Thyroid gland (tissue), 4 donors: Measurements from ENCODE around the gene ZC2HC1C. TPM values are rescaled to one million over a fixed set of nuclear protein-coding genes. Genes with fewer than 3 reads are reported as not detected.

Experiments
- DNase-seq, 2 donors: peaks; one replicate each; pipeline ENCODE4 v3.0.0-alpha.2; 2019
- H3K27ac ChIP-seq, 3 donors: fragments of 200-600 bp; sonication (generic); 1 replicate in 2 of 3; 2 replicates in 1 of 3; pipeline ENCODE4 v1.5.1; 2016 to 2019; ENCODE audit warnings: mild to moderate bottlenecking in 1 of 3, moderate library complexity in 1 of 3
- H3K27me3 ChIP-seq: fragments of 200-600 bp; sonication (generic); one replicate; pipeline ENCODE4 v1.5.1; 2019
- H3K36me3 ChIP-seq, 2 donors: fragments of 200-600 bp; sonication (generic); one replicate each; pipeline ENCODE4 v1.5.1; 2016 to 2019
- H3K4me1 ChIP-seq, 2 donors: fragments of 200-600 bp; sonication (generic); one replicate each; pipeline ENCODE4 v1.5.1; 2017 to 2019
- H3K4me3 ChIP-seq, 3 donors: fragments of 200-600 bp; sonication (generic); replicated peaks in 1 of 3; 1 replicate in 2 of 3; 2 replicates in 1 of 3; pipeline ENCODE4 v1.5.1; 2016; ENCODE audit warnings: mild to moderate bottlenecking in 1 of 3
- H3K9me3 ChIP-seq: fragments of 200-600 bp; sonication (generic); one replicate; pipeline ENCODE4 v1.5.1; 2017
- CTCF ChIP-seq, 6 experiments: fragments of 200-600 bp in 3 of 6; fragments of 450-650 bp in 3 of 6; sonication (generic) in 3 of 6; IDR thresholded peaks; one replicate each; pipeline ENCODE4 v1.5.1; 2016 to 2019; ENCODE audit warnings: antibody characterized with exemption in 6 of 6, mild to moderate bottlenecking in 2 of 6, inconsistent platforms in 1 of 6, moderate library complexity in 1 of 6
- POLR2A ChIP-seq, 2 donors: fragments of 450-650 bp; IDR thresholded peaks; one replicate each; pipeline ENCODE4 v1.6.1; 2017; ENCODE audit warnings: antibody characterized with exemption in 2 of 2, mild to moderate bottlenecking in 2 of 2, moderate library complexity in 1 of 2
- WGBS, 2 donors: methylation state at CpG; one replicate each; pipeline ENCODE4 v1.1.5; 2017; 5-methylcytosine and 5-hydroxymethylcytosine counted together
- intact Hi-C: fragments of 100-400 bp; cut with DNase I; formaldehyde crosslinking; loops from one replicate; pipeline ENCODE4 v1.15.1; 2023
- total RNA-seq, 4 donors: library from RNA; depleted of rRNA; stranded (reverse); fragments of >200 nt; gene quantifications; one replicate each; pipeline ENCODE4 v1.2.3, GENCODE V29; 2016

ZC2HC1C gene
- total RNA-seq, 4 donors from 2014 or later = 8.3 to 15.8 (median 12.4) TPM

GRCh38 chr14:75042035-75042434 lies 27.4 kb upstream of the ZC2HC1C start:
- intact Hi-C loops = no loop called here
- Histone ChIP-seq H3K27me3 (no peaks in the 10 kb centered on the region), H3K4me1 (peaks cover 18 to 29% of the 10 kb centered on the region in 2 donors), H3K9me3 (no peaks in the 10 kb centered on the region), H3K4me3 (no peak overlapping the region), H3K27ac (no peak overlapping the region), H3K36me3 (peaks cover 0 to 3% of the 10 kb centered on the region in 2 donors)
- 82 to 86% methylated on average over 6 of the region's 6 CpGs for WGBS, 2 donors
- TF ChIP-seq POLR2A (IDR thresholded peaks at IDR 0.05) = no peak
- TF ChIP-seq CTCF (IDR thresholded peaks at IDR 0.05) = no peak
- no peak for DNase-seq

GRCh38 chr14:75044322-75044721 lies 25.1 kb upstream of the ZC2HC1C start:
- TF ChIP-seq POLR2A (IDR thresholded peaks at IDR 0.05) = no peak
- no peak for TF ChIP-seq CTCF (IDR thresholded peaks at IDR 0.05)
- DNase-seq = no peak
- Histone ChIP-seq H3K4me1 (peaks cover 29 to 42% of the 10 kb centered on the region in 2 donors), H3K36me3 (peaks cover 0 to 3% of the 10 kb centered on the region in 2 donors), H3K27me3 (no peaks in the 10 kb centered on the region), H3K9me3 (no peaks in the 10 kb centered on the region), H3K27ac (peak overlapping the region in 2 of 3 donors; percentile 11 to 52), H3K4me3 (no peak overlapping the region)
- intact Hi-C loops = no loop called here
- WGBS, 2 donors = 44 to 59% methylated on average over 2 of the region's 2 CpGs

GRCh38 chr14:75044752-75045151 lies 24.7 kb upstream of the ZC2HC1C start:
- TF ChIP-seq CTCF (IDR thresholded peaks at IDR 0.05) (no peak), POLR2A (IDR thresholded peaks at IDR 0.05) (no peak)
- intact Hi-C loops = no loop called here
- peaks cover 0 to 3% of the 10 kb centered on the region in 2 donors for H3K36me3 ChIP-seq
- no peaks in the 10 kb centered on the region for H3K27me3 ChIP-seq
- DNase-seq = no peak
- no peaks in the 10 kb centered on the region for H3K9me3 ChIP-seq
- H3K4me3 ChIP-seq = no peak overlapping the region
- peaks cover 33 to 44% of the 10 kb centered on the region in 2 donors for H3K4me1 ChIP-seq
- 75 to 82% methylated on average over 8 of the region's 8 CpGs for WGBS, 2 donors
- peak overlapping the region in 2 of 3 donors; percentile 11 to 52 for H3K27ac ChIP-seq

GRCh38 chr14:75046275-75046674 lies 23.2 kb upstream of the ZC2HC1C start:
- Histone ChIP-seq H3K27ac (peak overlapping the region in 2 of 3 donors; percentile 46 to 47), H3K36me3 (peaks cover 0 to 1% of the 10 kb centered on the region in 2 donors), H3K4me1 (peaks cover 43 to 53% of the 10 kb centered on the region in 2 donors), H3K9me3 (no peaks in the 10 kb centered on the region), H3K4me3 (no peak overlapping the region), H3K27me3 (no peaks in the 10 kb centered on the region)
- WGBS, 2 donors = 58 to 74% methylated on average over 5 of the region's 5 CpGs
- TF ChIP-seq POLR2A (IDR thresholded peaks at IDR 0.05) = peak in 1 of 2 donors; percentile 20
- no peak for TF ChIP-seq CTCF (IDR thresholded peaks at IDR 0.05)
- DNase-seq = peak; percentile 56 to 63
- intact Hi-C loops = no loop called here

GRCh38 chr14:75046899-75047298 lies 22.5 kb upstream of the ZC2HC1C start:
- peaks cover 47 to 53% of the 10 kb centered on the region in 2 donors for H3K4me1 ChIP-seq

More at GRCh38 chr14:75046899-75047298, 22.5 kb upstream of the ZC2HC1C start:
- Histone ChIP-seq H3K9me3 (no peaks in the 10 kb centered on the region), H3K4me3 (no peak overlapping the region), H3K27ac (peak overlapping the region in 2 of 3 donors; percentile 46 to 47), H3K36me3 (no peaks in the 10 kb centered on the region), H3K27me3 (no peaks in the 10 kb centered on the region)
- 93 to 95% methylated on average over 3 of the region's 3 CpGs for WGBS, 2 donors
- TF ChIP-seq POLR2A (IDR thresholded peaks at IDR 0.05) = no peak
- no peak for TF ChIP-seq CTCF (IDR thresholded peaks at IDR 0.05)
- intact Hi-C loops = no loop called here
- no peak for DNase-seq
